ENCODE measurements around the gene ITLN2. TPM values are rescaled to one million over a fixed set of nuclear protein-coding genes. Genes with fewer than 3 reads are reported as not detected.
A peak's percentile ranks its signal among the peaks of the same experiment; 100 is the strongest.

The ITLN2 gene
- not detected in 2 replicates for total RNA-seq (2011; cell fraction: chromatin; rRNA removed; ENCODE audit: low replicate concordance)
- not detected in 2 replicates for total RNA-seq (2011; cell fraction: nucleolus; rRNA removed)
- total RNA-seq (2011; cell fraction: nucleoplasm; rRNA removed), result not detected in 2 replicates
- total RNA-seq (2014; rRNA removed) (not detected in 2 replicates), total RNA-seq (2014; rRNA removed; fragmentation: Illumina TruSeq; extraction: Trizol) (not detected in 2 replicates), total RNA-seq (2015; rRNA removed; fragmentation: Illumina TruSeq; extraction: Trizol) (not detected in 2 replicates), total RNA-seq (2021) (not detected in 2 replicates), polyA plus RNA-seq (2011; rRNA removed) (not detected in 2 replicates), polyA plus RNA-seq (2014; fragmentation: Illumina TruSeq; extraction: Trizol) (not detected in 2 replicates), polyA plus RNA-seq (2014; fragmentation: Nextera tagmentation; extraction: Ambion mirVana) (not detected), polyA plus RNA-seq (2014; rRNA removed) (not detected in 2 replicates), polyA minus RNA-seq (2011; rRNA and poly(A)+ RNA removed) (not detected in 2 replicates), Bru-seq, nascent RNA (not detected), BruChase-seq, experiment 1, labeled RNA remaining after a 2-hour chase (not detected), BruChase-seq, experiment 2, labeled RNA remaining after a 6-hour chase (percentile 9 among the genes with signal in this experiment)
- polyA plus RNA-seq (2011; cell fraction: cytosol; rRNA removed), result not detected in 2 replicates
- polyA plus RNA-seq (2011; cell fraction: nucleus; rRNA removed), result not detected in 2 replicates
- not detected in 2 replicates for polyA plus RNA-seq (2012)
- not detected in 2 replicates for polyA minus RNA-seq (2011; cell fraction: cytosol; rRNA and poly(A)+ RNA removed)
- polyA minus RNA-seq (2011; cell fraction: nucleus; rRNA and poly(A)+ RNA removed), result not detected in 2 replicates
- long read RNA-seq, experiment 1, result 0 reads
- long read RNA-seq, experiment 2, result 0 reads
- long read RNA-seq, experiment 3, result 0 reads

DNA sequence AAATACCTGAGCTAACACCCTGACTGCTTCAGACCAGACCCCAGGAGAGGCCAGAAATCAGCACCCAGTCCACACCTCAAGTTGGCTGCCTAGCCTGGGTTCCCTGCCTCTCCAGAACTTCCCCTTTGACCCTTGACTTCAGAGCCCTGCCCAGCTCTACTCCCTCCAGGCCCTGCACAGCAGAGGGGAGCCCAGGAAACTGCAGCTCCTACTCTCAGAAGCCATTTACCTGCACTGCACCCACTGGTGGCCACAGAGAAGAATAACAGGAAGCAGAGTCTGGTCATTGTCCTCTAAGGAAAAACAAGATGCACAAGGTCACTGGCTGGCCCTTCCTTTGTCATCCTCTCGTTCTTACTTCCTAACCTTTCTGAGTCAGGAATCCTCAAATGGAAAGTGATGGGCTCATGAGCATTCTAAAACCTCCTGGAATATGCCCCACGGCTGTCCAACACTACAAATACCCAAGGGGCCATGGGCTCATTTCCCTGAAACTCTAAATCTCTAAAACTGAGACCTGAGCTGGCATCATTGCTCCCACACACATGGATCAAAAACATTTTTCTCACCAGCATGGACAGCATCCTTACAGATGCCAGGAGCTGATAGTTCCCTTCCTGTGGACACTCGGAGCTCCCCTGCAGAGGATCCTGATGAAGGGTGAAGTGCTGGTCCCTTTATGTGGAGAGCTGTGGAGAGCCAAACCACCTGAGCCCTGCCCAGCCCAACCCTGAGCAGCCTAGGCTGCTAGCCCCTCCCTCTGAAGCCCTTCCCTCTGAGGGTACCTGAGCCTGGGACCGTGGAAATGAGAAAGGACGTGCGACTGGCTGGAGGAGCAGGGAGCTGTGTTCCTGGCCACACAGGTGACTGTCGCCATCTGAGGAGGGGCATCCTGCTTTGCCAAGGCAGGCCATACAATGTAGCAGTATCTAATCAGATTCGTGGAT lies at the start of gene ITLN2:
TSS of gene ITLN2 (minus strand) at position 652 of the 947 bp plus-strand sequence. CDS start at position 584, 68 bp downstream.
- intact Hi-C loops (cut with micrococcal nuclease), result no loop called here
- H3K4me2 ChIP-seq (ENCODE audit: insufficient read depth, low read length), result no peak within 1 kb of the TSS
- peaks cover 6% of the 10 kb centered on the region for H4K20me1 ChIP-seq (replicated peaks; ENCODE audit: control insufficient read depth, insufficient read depth, low read length)
- no peaks in the 10 kb centered on the region for H3K79me2 ChIP-seq (ENCODE audit: control insufficient read depth, insufficient read depth, low read length)
- peaks cover 0 to 5% of the 10 kb centered on the region in 2 experiments; a peak in 2 of 5 replicates for H3K4me1 ChIP-seq (replicated peaks in 1 of 2; ENCODE audit: control insufficient read depth in 2 of 2, insufficient read depth in 2 of 2, low read length in 2 of 2)
- H2AFZ ChIP-seq (ENCODE audit: low read depth, low read length), result no peak within 1 kb of the TSS
- H3K27ac ChIP-seq (ENCODE audit: extremely low read depth, low read depth, low read length), result no peak within 1 kb of the TSS
- H3K4me3 ChIP-seq, result no peak within 1 kb of the TSS
- ChIA-PET POLR2A (interaction anchor here (0.5 to 1.2 kb wide), 5 partner anchors 9 to 263 kb away, joined by 3 to 4 read pairs (median 3); no protein-coding TSS in a partner anchor), CTCF (ENCODE audit: low intra/inter-chr PET ratio) (interaction anchor here (1.1 to 1.6 kb wide), 4 partner anchors 120 to 526 kb away, joined by 3 to 7 read pairs (median 5); no protein-coding TSS in a partner anchor)
- no TSS peak for BruUV-seq (replicated peaks)
- H3K9ac ChIP-seq (ENCODE audit: insufficient read depth in 1 of 2, low read depth in 2 of 2, low read length in 2 of 2), result no peak within 1 kb of the TSS
- H3K27me3 ChIP-seq (ENCODE audit: control insufficient read depth in 2 of 2, insufficient read depth in 2 of 2, low read length in 2 of 2), result peaks cover 12 to 36% of the 10 kb centered on the region in 2 experiments; a peak in 3 of 5 replicates
- ATAC-seq (peak; percentile 91), DNase-seq (ENCODE audit: extremely low read depth in 1 of 4, low spot score in 3 of 4) (peak; percentile 62 to 74 (median 64)), FAIRE-seq (peak; percentile 89)
- no peaks in the 10 kb centered on the region for H3K9me1 ChIP-seq (ENCODE audit: control insufficient read depth, insufficient read depth, low read length)
- in situ Hi-C loops (cut with MboI), result loop anchor here (5.0 kb wide), 1 partner anchor 117 kb away; no protein-coding TSS in a partner anchor
- H3K36me3 ChIP-seq (ENCODE audit: control insufficient read depth, insufficient read depth, low read length), result no peaks in the 10 kb centered on the region
- WGBS (ENCODE audit: insufficient coverage, low coverage, missing lambda C conversion rate), result 3% methylated on average over 8 of the region's 8 CpGs
- no peaks in the 10 kb centered on the region for H3K9me3 ChIP-seq (replicated peaks; ENCODE audit: control insufficient read depth, insufficient read depth, low read depth, low read length)
- TF ChIP-seq STAT5B (CRISPR knock-in tag; IDR thresholded peaks at IDR 0.05), result no peak
- no peak for TF ChIP-seq HDAC1 (IDR thresholded peaks at IDR 0.05)
- TF ChIP-seq HNRNPK (IDR thresholded peaks at IDR 0.05; ENCODE audit: low read depth, low read length, poor library complexity, severe bottlenecking), result no peak
- TF ChIP-seq, protein P1, sequence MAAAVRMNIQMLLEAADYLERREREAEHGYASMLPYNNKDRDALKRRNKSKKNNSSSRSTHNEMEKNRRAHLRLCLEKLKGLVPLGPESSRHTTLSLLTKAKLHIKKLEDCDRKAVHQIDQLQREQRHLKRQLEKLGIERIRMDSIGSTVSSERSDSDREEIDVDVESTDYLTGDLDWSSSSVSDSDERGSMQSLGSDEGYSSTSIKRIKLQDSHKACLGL (CRISPR knock-in tag; IDR thresholded peaks at IDR 0.05; ENCODE audit: borderline replicate concordance, poor library complexity, severe bottlenecking), result no peak
- no peak for TF ChIP-seq ZNF436 (CRISPR knock-in tag; IDR thresholded peaks at IDR 0.05)
- no peak for TF ChIP-seq PHF21A (IDR thresholded peaks at IDR 0.05; ENCODE audit: borderline replicate concordance, low read depth)
- TF ChIP-seq HNRNPLL (IDR thresholded peaks at IDR 0.05; ENCODE audit: low read depth, low read length, poor library complexity, severe bottlenecking), result no peak
- TF ChIP-seq CHD4 (IDR thresholded peaks at IDR 0.05; ENCODE audit: insufficient read depth, insufficient replicate concordance, low read depth, low read length, poor library complexity, severe bottlenecking), result no peak
- TF ChIP-seq PTRF (tag; IDR thresholded peaks at IDR 0.05), result no peak
- no peak for TF ChIP-seq DNMT1 (IDR thresholded peaks at IDR 0.05)
- TF ChIP-seq SMC3 (conservative IDR thresholded peaks at IDR 0.05; ENCODE audit: insufficient read depth, low read depth, low read length), result peak; percentile 67; the same call in 1 of the 2 replicates
- TF ChIP-seq ZNF707 (CRISPR knock-in tag; conservative IDR thresholded peaks at IDR 0.05), result no peak
- TF ChIP-seq POU5F1 (IDR thresholded peaks at IDR 0.05; ENCODE audit: borderline replicate concordance, low read depth, low read length, partially characterized antibody), result no peak
- no peak for TF ChIP-seq ZKSCAN3 (CRISPR knock-in tag; IDR thresholded peaks at IDR 0.05)
- TF ChIP-seq MTA2 (IDR thresholded peaks at IDR 0.05; ENCODE audit: low read depth), result no peak
- TF ChIP-seq HNRNPH1 (optimal IDR thresholded peaks at IDR 0.05; ENCODE audit: low read depth, low read length), result no peak
